IMR-90 (cell line): ENCODE measurements around the gene FZD7. TPM values are rescaled to one million over a fixed set of nuclear protein-coding genes. Genes with fewer than 3 reads are reported as not detected.
A peak's percentile ranks its signal among the peaks of the same experiment; 100 is the strongest.

Source experiments
- ATAC-seq: fragments of 200-7000 bp; cut with Tn5 transposase; 2 replicates; pipeline ENCODE4 v1.9.1; 2020; ENCODE audit warnings: low read depth, mild to moderate bottlenecking, moderate library complexity
- BruUV-seq: library from RNA; stranded (reverse); fragments of 400-500 nt; replicated peaks from 2 replicates; lab custom pipeline; 2021; lab: Mats Ljungman, UMichigan
- CTCF ChIA-PET: fragments of 300-600 bp; formaldehyde crosslinking; extraction: SDS; loops from one replicate; lab custom pipeline; 2021; ENCODE audit warnings: antibody characterized with exemption; lab: Yijun Ruan, JAX
- POLR2A ChIA-PET: fragments of 300-600 bp; sonication (Branson Sonifier 250); formaldehyde crosslinking; loops from one replicate; lab custom pipeline; 2022; ENCODE audit warnings: antibody characterized with exemption; ENCODE audit not compliant: unreplicated experiment; lab: Charles Lee
- DNase-seq: peaks from one replicate; pipeline ENCODE4 v3.0.0; 2013
- H2AFZ ChIP-seq: replicated peaks from 2 replicates; pipeline ENCODE3; 2013; ENCODE audit warnings: low read length, mild to moderate bottlenecking; ENCODE audit not compliant: poor library complexity
- H2AK5ac ChIP-seq: 2 replicates; pipeline ENCODE4 v1.6.1; 2013; ENCODE audit warnings: low read depth, low read length, inconsistent platforms
- H2AK9ac ChIP-seq: replicated peaks from 2 replicates; pipeline ENCODE3; 2013; ENCODE audit warnings: mild to moderate bottlenecking, low read depth, low read length, moderate library complexity; ENCODE audit not compliant: poor library complexity
- H2BK120ac ChIP-seq: 2 replicates; pipeline ENCODE4 v1.6.1; 2013; ENCODE audit warnings: low read depth, low read length, inconsistent platforms
- H2BK15ac ChIP-seq: 3 replicates; pipeline ENCODE4 v1.6.1; 2013; ENCODE audit warnings: low read depth, low read length, inconsistent platforms
- H2BK20ac ChIP-seq: 2 replicates; pipeline ENCODE4 v1.6.1; 2013; ENCODE audit warnings: low read depth, mild to moderate bottlenecking, inconsistent platforms, low read length, moderate library complexity
- H2BK5ac ChIP-seq: 2 replicates; pipeline ENCODE4 v1.6.1; 2013; ENCODE audit warnings: mild to moderate bottlenecking, low read depth, low read length, inconsistent platforms; ENCODE audit not compliant: poor library complexity, severe bottlenecking
- H3K14ac ChIP-seq: replicated peaks from 2 replicates; pipeline ENCODE4 v1.6.1; 2013; ENCODE audit warnings: low read depth, low read length, inconsistent platforms
- H3K18ac ChIP-seq: 2 replicates; pipeline ENCODE4 v1.6.1; 2013; ENCODE audit warnings: low read depth, low read length, control low read depth
- H3K23ac ChIP-seq: 2 replicates; pipeline ENCODE4 v1.6.1; 2013; ENCODE audit warnings: low read depth, low read length, inconsistent platforms
- H3K27ac ChIP-seq: 2 replicates; pipeline ENCODE4 v1.5.1; 2013; ENCODE audit warnings: mild to moderate bottlenecking, control low read depth, low read length; ENCODE audit not compliant: insufficient read depth
- H3K27me3 ChIP-seq: 2 replicates; pipeline ENCODE4 v1.6.1; 2013; ENCODE audit warnings: low read length; ENCODE audit not compliant: control insufficient read depth, insufficient read depth
- H3K36me3 ChIP-seq: 2 replicates; pipeline ENCODE4 v1.6.1; 2013; ENCODE audit warnings: low read length, mixed read lengths; ENCODE audit not compliant: control insufficient read depth, insufficient read depth
- H3K4ac ChIP-seq: 2 replicates; pipeline ENCODE4 v1.6.1; 2013; ENCODE audit warnings: low read depth, low read length, inconsistent platforms
- H3K4me1 ChIP-seq: 2 replicates; pipeline ENCODE4 v1.6.1; 2013; ENCODE audit warnings: low read length, mixed read lengths; ENCODE audit not compliant: control insufficient read depth, insufficient read depth
- H3K4me2 ChIP-seq: 2 replicates; pipeline ENCODE4 v1.6.1; 2013; ENCODE audit warnings: low read depth, mild to moderate bottlenecking, control low read depth, low read length, moderate library complexity
- H3K4me3 ChIP-seq: 2 replicates; pipeline ENCODE4 v1.5.1; 2013; ENCODE audit warnings: low read depth, mild to moderate bottlenecking, control low read depth, low read length, moderate library complexity; ENCODE audit not compliant: insufficient read depth
- H3K56ac ChIP-seq: 2 replicates; pipeline ENCODE4 v1.6.1; 2013; ENCODE audit warnings: low read length, inconsistent platforms; ENCODE audit not compliant: insufficient read depth; ENCODE audit errors: extremely low read depth
- H3K79me1 ChIP-seq, 2 experiments: 2 replicates each; pipeline ENCODE4 v1.6.1; 2013; ENCODE audit warnings: low read length in 2 of 2, inconsistent platforms in 1 of 2, low read depth in 1 of 2
- H3K9ac ChIP-seq: 2 replicates; pipeline ENCODE4 v1.6.1; 2013; ENCODE audit warnings: low read depth, low read length, control low read depth
- H3K9me1 ChIP-seq: 2 replicates; pipeline ENCODE4 v1.6.1; 2013; ENCODE audit warnings: low read length, inconsistent platforms; ENCODE audit not compliant: insufficient read depth
- H3K9me3 ChIP-seq: 2 replicates; pipeline ENCODE4 v1.6.1; 2013; ENCODE audit warnings: low read length; ENCODE audit not compliant: control insufficient read depth, insufficient read depth
- H4K20me1 ChIP-seq: 2 replicates; pipeline ENCODE4 v1.6.1; 2013; ENCODE audit warnings: low read length, inconsistent platforms; ENCODE audit not compliant: insufficient read depth
- H4K5ac ChIP-seq: 2 replicates; pipeline ENCODE4 v1.6.1; 2013; ENCODE audit warnings: mild to moderate bottlenecking, low read depth, low read length, control low read depth
- H4K8ac ChIP-seq, 2 experiments: 2 replicates each; pipeline ENCODE4 v1.6.1; 2013; ENCODE audit warnings: low read depth in 2 of 2, low read length in 2 of 2, control low read depth in 1 of 2, inconsistent platforms in 1 of 2
- H4K91ac ChIP-seq: 2 replicates; pipeline ENCODE4 v1.6.1; 2013; ENCODE audit warnings: low read depth, low read length, inconsistent platforms; ENCODE audit not compliant: insufficient read depth
- CEBPB ChIP-seq: IDR thresholded peaks from 2 replicates; pipeline ENCODE4 v1.6.1; 2012; ENCODE audit warnings: low read depth, low read length, improper control_type of control experiment
- CHD1 ChIP-seq: IDR thresholded peaks from 2 replicates; pipeline ENCODE4 v1.6.1; 2012; ENCODE audit warnings: low read depth, low read length, improper control_type of control experiment
- MAFK ChIP-seq: IDR thresholded peaks from 2 replicates; pipeline ENCODE4 v1.6.1; 2012; ENCODE audit warnings: low read depth, low read length, improper control_type of control experiment
- MAZ ChIP-seq: IDR thresholded peaks from 2 replicates; pipeline ENCODE4 v1.6.1; 2012; ENCODE audit warnings: low read depth, mild to moderate bottlenecking, low read length, improper control_type of control experiment, moderate library complexity, borderline replicate concordance
- MXI1 ChIP-seq: IDR thresholded peaks from 2 replicates; pipeline ENCODE4 v1.6.1; 2012; ENCODE audit warnings: low read depth, mild to moderate bottlenecking, low read length, moderate library complexity, borderline replicate concordance
- NFE2L2 ChIP-seq: fragments of 150-350 bp; IDR thresholded peaks from 2 replicates; pipeline ENCODE4 v1.6.1; 2016; ENCODE audit warnings: low read depth, mild to moderate bottlenecking, low read length
- POLR2A ChIP-seq: IDR thresholded peaks from 2 replicates; pipeline ENCODE4 v1.6.1; 2012; ENCODE audit warnings: mild to moderate bottlenecking, low read depth, low read length
- RAD21 ChIP-seq: IDR thresholded peaks from 2 replicates; pipeline ENCODE4 v1.6.1; 2012; ENCODE audit warnings: low read length, improper control_type of control experiment
- RFX5 ChIP-seq: IDR thresholded peaks from 2 replicates; pipeline ENCODE4 v1.8.0; 2012; ENCODE audit warnings: low read depth, mild to moderate bottlenecking, low read length, moderate library complexity
- WGBS, 2 experiments: methylation state at CpG; one replicate each; pipeline versions ENCODE4 v1.1.5 to v1.1.7; 2013; ENCODE audit warnings: missing lambda C conversion rate in 2 of 2; ENCODE audit not compliant: insufficient read length in 1 of 2; ENCODE audit errors: extremely low coverage in 2 of 2; 5-methylcytosine and 5-hydroxymethylcytosine counted together
- dilution Hi-C: fragments of 300-500 bp; cut with HindIII; formaldehyde crosslinking; loops from one replicate; pipeline ENCODE4 v1.14.3; 2018; ENCODE audit warnings: low sequenced_read_pairs; ENCODE audit not compliant: unreplicated experiment
- in situ Hi-C: fragments of 300-500 bp; cut with MboI; formaldehyde crosslinking; loops from 3 replicates; pipeline ENCODE4 v1.14.3; 2019; ENCODE audit warnings: low sequenced_read_pairs, inconsistent platforms, mixed read lengths
- intact Hi-C: fragments of 100-400 bp; cut with micrococcal nuclease; formaldehyde crosslinking; loops from 2 replicates; pipeline ENCODE4 v1.10.0; 2022
- polyA plus RNA-seq, 3 experiments: library from polyadenylated mRNA; depleted of rRNA; stranded (reverse); fragments of >200 nt; gene quantifications; 2 replicates each; pipeline ENCODE4 v1.2.3, GENCODE V29; 2012; ENCODE audit warnings: low replicate concordance in 1 of 3
- total RNA-seq: library from RNA; depleted of rRNA; stranded (reverse); fragments of >200 nt; gene quantifications from 2 replicates; pipeline ENCODE4 v1.2.3, GENCODE V29; 2012

Gene FZD7
- total and polyA plus RNA-seq, 2 of the 4 experiments (the other 2 are of a cell fraction) = 62.4 to 90.9 TPM

DNA sequence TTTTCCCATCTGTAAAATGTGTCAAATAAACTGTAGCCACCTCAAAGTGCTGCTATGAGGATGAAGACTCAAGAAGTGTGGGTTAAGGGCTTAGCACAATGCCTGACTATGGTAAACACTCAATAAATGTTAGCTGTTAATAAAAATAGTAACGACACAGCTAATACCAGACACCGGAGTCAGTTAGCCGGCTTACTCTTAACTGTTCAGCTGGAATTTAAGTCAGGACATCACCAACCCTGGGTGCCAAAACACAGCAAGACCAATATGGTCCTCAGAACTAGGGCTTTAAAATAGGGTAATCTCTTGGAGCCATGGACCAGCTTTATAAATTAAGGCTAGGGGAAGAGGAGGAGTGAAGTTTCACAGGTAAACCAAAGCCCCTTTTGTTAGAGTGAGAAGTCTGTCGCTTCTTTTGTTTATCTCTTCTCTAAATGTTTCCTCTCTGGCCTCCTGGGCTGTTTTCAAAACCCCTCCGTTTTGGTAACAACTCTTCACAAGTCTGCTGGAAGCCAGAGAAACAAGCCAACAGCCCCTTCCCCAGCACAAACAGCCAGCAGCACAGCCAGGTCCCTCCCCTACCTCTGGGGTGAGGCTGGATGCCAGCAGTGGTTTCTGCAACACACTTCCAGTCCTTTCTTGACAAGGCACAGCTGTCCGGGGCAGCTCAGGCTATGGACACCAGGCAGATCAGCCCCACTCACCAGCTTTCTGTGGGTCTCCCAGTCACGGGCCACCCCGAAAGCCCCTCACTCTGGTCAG, 13.8 kb upstream of the FZD7 start:
- Histone ChIP-seq H2BK5ac (no peak overlapping the region), H4K5ac (peak overlapping the region; percentile 33), H3K36me3 (no peaks in the 10 kb centered on the region), H3K4me1 (peaks cover 13% of the 10 kb centered on the region), H3K23ac (peak overlapping the region; percentile 56), H2BK120ac (no peak overlapping the region), H3K4me2 (peak overlapping the region; percentile 10; the same call in 1 of the 2 replicates), H2AK9ac (no peak overlapping the region), H2BK15ac (peak overlapping the region; percentile 74; the same call in 1 of the 3 replicates), H3K9me1 (peaks cover 3% of the 10 kb centered on the region; the same call in 1 of the 2 replicates), H2AFZ (peak overlapping the region; percentile 76), H3K9ac (no peak overlapping the region), H3K79me1 (no peaks in the 10 kb centered on the region), H3K9me3 (no peaks in the 10 kb centered on the region), H2AK5ac (no peak overlapping the region), H4K91ac (peak overlapping the region; percentile 36; the same call in 1 of the 2 replicates), H3K56ac (no peak overlapping the region), H3K4ac (peak overlapping the region; percentile 46; the same call in 1 of the 2 replicates), H3K18ac (peak overlapping the region; percentile 80), H3K4me3 (no peak overlapping the region), H4K20me1 (no peaks in the 10 kb centered on the region), H3K27me3 (no peaks in the 10 kb centered on the region), H4K8ac (peak overlapping the region in 1 of 2 experiments; percentile 40; a peak in 2 of 4 replicates), H2BK20ac (peak overlapping the region; percentile 16; the same call in 1 of the 2 replicates), H3K27ac (peak overlapping the region; percentile 7; the same call in 1 of the 2 replicates), H3K14ac (peak overlapping the region; percentile 30; the same call in 1 of the 2 replicates)
- dilution Hi-C loops = no loop called here
- DNase-seq (peak; percentile 44), ATAC-seq (peak; percentile 61)
- intact Hi-C loops = no loop called here
- no CpG with 5 or more reads among the region's 8 CpGs for WGBS, 2 experiments
- ChIA-PET POLR2A (interaction anchor here (0.6 to 0.7 kb wide), 3 partner anchors 17 to 164 kb away, joined by 3 to 11 read pairs (median 3); no protein-coding TSS in a partner anchor), CTCF (no interaction called here)
- TF ChIP-seq MXI1 (no peak), RAD21 (no peak), MAFK (no peak), RFX5 (no peak), CHD1 (no peak), CEBPB (no peak), POLR2A (no peak), NFE2L2 (no peak), MAZ (no peak)
- no TSS peak for BruUV-seq
- in situ Hi-C loops = no loop called here
